Gastrocnemius medialis (tissue), 4 donors: Measurements from ENCODE around the gene SMAD6. TPM values are rescaled to one million over a fixed set of nuclear protein-coding genes. Genes with fewer than 3 reads are reported as not detected.

Experiments
- ATAC-seq, 2 donors: fragments of 150-250 bp; one replicate each; pipeline ENCODE4 v1.9.1; 2016
- DNase-seq, 2 donors: peaks; one replicate each; pipeline ENCODE4 v3.0.0-alpha.2; 2019
- H3K27ac ChIP-seq, 4 donors: fragments of 200-600 bp; sonication (generic); 1 replicate in 1 of 4; 2 replicates in 3 of 4; pipeline ENCODE4 v1.5.1; 2016 to 2018; ENCODE audit warnings: mild to moderate bottlenecking in 2 of 4, moderate library complexity in 1 of 4
- H3K27me3 ChIP-seq, 3 donors: fragments of 200-600 bp; sonication (generic) in 2 of 3; 1 replicate in 1 of 3; 2 replicates in 2 of 3; pipeline versions ENCODE4 v1.5.1 to v1.6.0; 2016 to 2019; ENCODE audit warnings: mild to moderate bottlenecking in 1 of 3, moderate library complexity in 1 of 3
- H3K36me3 ChIP-seq, 2 donors: fragments of 200-600 bp; sonication (generic) in 1 of 2; one replicate each; pipeline ENCODE4 v1.5.1; 2017 to 2018
- H3K4me1 ChIP-seq, 2 donors: fragments of 200-600 bp; sonication (generic) in 1 of 2; one replicate each; pipeline ENCODE4 v1.5.1; 2016 to 2017; ENCODE audit warnings: mild to moderate bottlenecking in 2 of 2
- H3K4me3 ChIP-seq, 4 donors: fragments of 200-600 bp; sonication (generic) in 3 of 4; 1 replicate in 1 of 4; 2 replicates in 3 of 4; pipeline ENCODE4 v1.5.1; 2016 to 2019; ENCODE audit warnings: mild to moderate bottlenecking in 2 of 4
- H3K9me3 ChIP-seq, 3 donors: fragments of 200-600 bp; sonication (generic) in 2 of 3; 1 replicate in 1 of 3; 2 replicates in 2 of 3; pipeline ENCODE4 v1.5.1; 2016 to 2019
- POLR2A ChIP-seq, 2 donors: fragments of 450-650 bp; IDR thresholded peaks; one replicate each; pipeline ENCODE4 v1.6.1; 2017; ENCODE audit warnings: antibody characterized with exemption in 2 of 2, mild to moderate bottlenecking in 2 of 2, moderate library complexity in 2 of 2
- in situ Hi-C, 4 donors: fragments of 200-750 bp; cut with MboI; loops; one replicate each; pipeline versions ENCODE4 v1.15.0 to v1.8.0; 2017; ENCODE audit warnings: low sequenced_read_pairs in 4 of 4
- intact Hi-C: fragments of 100-400 bp; cut with DNase I; formaldehyde crosslinking; loops from one replicate; pipeline ENCODE4 v1.15.1; 2023; ENCODE audit warnings: low total_unique reads
- total RNA-seq, 4 donors: library from RNA; depleted of rRNA; stranded (reverse); fragments of >200 nt; gene quantifications; one replicate each; pipeline versions ENCODE4 v1.1.0 to v1.2.3, GENCODE V29; 2016
- TF ChIP-seq, protein P1 (sequence below), 5 experiments: fragments of 450-650 bp in 3 of 5; fragments of 200-600 bp in 2 of 5; sonication (generic) in 2 of 5; IDR thresholded peaks in 4 of 5; conservative IDR thresholded peaks in 1 of 5; 1 replicate in 4 of 5; 2 replicates in 1 of 5; pipeline ENCODE4 v1.5.1; 2016 to 2019; ENCODE audit warnings: antibody characterized with exemption in 5 of 5, mild to moderate bottlenecking in 3 of 5, moderate library complexity in 3 of 5

Gene SMAD6
- total RNA-seq, 4 donors from 2014 or later = 2.2 to 3.7 (median 2.4) TPM

DNA sequence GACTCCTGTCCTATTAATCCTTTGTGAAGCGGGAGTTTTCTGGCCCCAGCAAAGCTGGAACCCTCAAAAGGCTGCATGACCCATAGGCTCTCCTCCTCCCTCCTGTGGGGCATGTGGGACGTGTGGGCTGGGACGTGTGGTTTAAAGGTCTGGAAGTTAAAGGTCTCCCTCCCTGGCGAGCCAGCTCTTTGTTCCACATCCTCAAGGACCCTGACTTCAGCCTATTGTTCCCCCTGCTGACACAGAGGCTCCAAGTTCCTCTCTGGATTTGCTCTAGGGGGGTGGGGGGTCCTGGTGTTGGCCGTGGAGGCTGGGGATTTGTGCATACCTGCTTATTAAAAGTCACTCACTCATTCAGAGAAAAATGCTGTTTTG, 44.2 kb downstream of the SMAD6 start:
- no peaks in the 10 kb centered on the region for H3K27me3 ChIP-seq
- no peaks in the 10 kb centered on the region for H3K36me3 ChIP-seq
- no peak for ATAC-seq
- H3K27ac ChIP-seq = no peak overlapping the region
- no peaks in the 10 kb centered on the region for H3K9me3 ChIP-seq
- TF ChIP-seq, protein P1, sequence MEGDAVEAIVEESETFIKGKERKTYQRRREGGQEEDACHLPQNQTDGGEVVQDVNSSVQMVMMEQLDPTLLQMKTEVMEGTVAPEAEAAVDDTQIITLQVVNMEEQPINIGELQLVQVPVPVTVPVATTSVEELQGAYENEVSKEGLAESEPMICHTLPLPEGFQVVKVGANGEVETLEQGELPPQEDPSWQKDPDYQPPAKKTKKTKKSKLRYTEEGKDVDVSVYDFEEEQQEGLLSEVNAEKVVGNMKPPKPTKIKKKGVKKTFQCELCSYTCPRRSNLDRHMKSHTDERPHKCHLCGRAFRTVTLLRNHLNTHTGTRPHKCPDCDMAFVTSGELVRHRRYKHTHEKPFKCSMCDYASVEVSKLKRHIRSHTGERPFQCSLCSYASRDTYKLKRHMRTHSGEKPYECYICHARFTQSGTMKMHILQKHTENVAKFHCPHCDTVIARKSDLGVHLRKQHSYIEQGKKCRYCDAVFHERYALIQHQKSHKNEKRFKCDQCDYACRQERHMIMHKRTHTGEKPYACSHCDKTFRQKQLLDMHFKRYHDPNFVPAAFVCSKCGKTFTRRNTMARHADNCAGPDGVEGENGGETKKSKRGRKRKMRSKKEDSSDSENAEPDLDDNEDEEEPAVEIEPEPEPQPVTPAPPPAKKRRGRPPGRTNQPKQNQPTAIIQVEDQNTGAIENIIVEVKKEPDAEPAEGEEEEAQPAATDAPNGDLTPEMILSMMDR (IDR thresholded peaks at IDR 0.05 in 4 of 5, conservative IDR thresholded peaks at IDR 0.05 in 1 of 5) = no peak
- TF ChIP-seq POLR2A (IDR thresholded peaks at IDR 0.05) = no peak
- H3K4me3 ChIP-seq = no peak overlapping the region
- in situ Hi-C loops = no loop called here
- intact Hi-C loops = no loop called here
- DNase-seq = no peak
- H3K4me1 ChIP-seq = peaks cover 3 to 11% of the 10 kb centered on the region in 2 donors

DNA sequence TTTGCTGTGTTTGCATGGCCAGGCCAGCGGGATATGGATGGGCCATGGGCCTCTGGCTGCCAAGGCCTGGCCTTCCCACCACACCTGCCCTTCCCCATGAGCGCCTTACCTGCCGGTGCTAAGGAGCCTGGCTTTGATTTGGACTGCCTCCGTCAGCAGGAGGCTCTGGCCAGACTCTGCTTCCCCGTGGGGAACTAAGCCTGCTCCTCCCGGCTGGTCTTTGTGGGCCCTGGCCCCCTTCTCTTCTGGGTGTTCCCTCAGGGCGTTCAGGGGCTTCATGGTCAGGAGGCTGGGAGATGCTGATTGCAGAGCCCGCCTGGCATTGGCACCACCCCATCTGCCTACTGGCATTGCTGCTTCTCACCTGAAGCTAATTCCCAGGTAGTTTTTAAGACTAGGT, 45.2 kb downstream of the SMAD6 start:
- Histone ChIP-seq H3K9me3 (no peaks in the 10 kb centered on the region), H3K4me3 (no peak overlapping the region), H3K4me1 (peaks cover 8 to 11% of the 10 kb centered on the region in 2 donors), H3K36me3 (no peaks in the 10 kb centered on the region), H3K27ac (no peak overlapping the region), H3K27me3 (no peaks in the 10 kb centered on the region)
- ATAC-seq (no peak), DNase-seq (no peak)
- in situ Hi-C loops = no loop called here
- intact Hi-C loops = no loop called here
- no peak for TF ChIP-seq POLR2A (IDR thresholded peaks at IDR 0.05)
- TF ChIP-seq, protein P1 (IDR thresholded peaks at IDR 0.05 in 4 of 5, conservative IDR thresholded peaks at IDR 0.05 in 1 of 5) = no peak

DNA sequence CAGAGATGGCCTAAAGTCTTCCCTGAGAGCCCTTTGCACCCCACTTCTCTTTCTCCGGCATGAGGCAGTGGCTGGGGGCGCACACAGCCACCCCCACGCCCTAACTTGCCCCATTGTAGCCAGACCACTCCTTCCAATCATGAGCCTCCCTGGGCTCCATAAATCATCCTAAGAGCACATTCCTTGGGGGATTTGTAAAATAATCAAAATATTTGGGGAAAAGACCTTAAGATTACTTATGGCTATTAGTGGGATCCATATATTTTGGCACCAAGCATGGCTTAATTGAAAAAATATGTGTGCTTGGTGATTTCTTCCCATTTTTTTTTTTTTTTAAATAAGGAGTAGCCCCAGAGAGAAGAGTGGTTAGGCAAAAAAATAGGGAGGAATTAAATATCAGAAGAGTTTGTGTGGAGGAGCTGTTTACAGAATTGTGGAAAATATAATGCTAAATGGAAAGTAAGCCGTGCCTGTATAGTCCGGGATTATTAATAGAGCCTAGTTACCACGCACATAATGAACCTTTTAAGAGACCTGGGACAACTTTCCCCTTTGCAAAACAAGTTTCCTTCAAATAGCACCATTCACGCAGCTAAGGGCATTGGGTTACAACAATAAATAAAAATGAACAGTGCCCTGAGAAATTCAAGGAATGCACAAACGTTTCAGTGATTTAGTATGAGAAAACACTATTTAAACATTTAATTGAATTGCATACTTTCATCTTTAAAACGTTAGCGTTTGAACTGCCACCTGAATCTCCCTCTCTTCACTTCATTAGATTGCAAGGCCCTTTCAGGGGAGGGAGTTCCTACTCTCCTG, 46.1 kb downstream of the SMAD6 start:
- Histone ChIP-seq H3K4me1 (peaks cover 8 to 11% of the 10 kb centered on the region in 2 donors), H3K36me3 (no peaks in the 10 kb centered on the region), H3K27me3 (no peaks in the 10 kb centered on the region), H3K27ac (no peak overlapping the region), H3K4me3 (no peak overlapping the region), H3K9me3 (no peaks in the 10 kb centered on the region)
- in situ Hi-C loops (no loop called here), intact Hi-C loops (no loop called here)
- TF ChIP-seq, protein P1 (IDR thresholded peaks at IDR 0.05 in 4 of 5, conservative IDR thresholded peaks at IDR 0.05 in 1 of 5) = no peak
- TF ChIP-seq POLR2A (IDR thresholded peaks at IDR 0.05) = no peak
- DNase-seq = no peak
- ATAC-seq = no peak

DNA sequence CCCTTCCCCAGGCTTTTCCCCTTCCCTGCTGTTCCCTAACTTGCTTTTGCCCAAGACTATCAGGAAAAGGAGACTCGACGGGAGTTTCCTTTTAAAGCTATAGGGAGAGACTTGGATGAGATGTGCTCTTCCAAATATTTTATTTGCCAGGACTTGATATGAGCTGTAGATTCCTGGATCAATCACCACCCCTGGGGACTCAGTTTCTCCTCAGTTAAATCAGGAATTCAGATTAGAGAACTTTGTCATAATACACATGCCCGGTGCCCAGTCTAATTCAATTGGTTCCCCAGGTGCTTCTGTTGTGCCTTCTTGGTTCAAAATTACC, 46.6 kb downstream of the SMAD6 start:
- in situ Hi-C loops = no loop called here
- no peak for ATAC-seq
- Histone ChIP-seq H3K4me3 (no peak overlapping the region), H3K27ac (no peak overlapping the region), H3K4me1 (peaks cover 8 to 11% of the 10 kb centered on the region in 2 donors), H3K36me3 (no peaks in the 10 kb centered on the region), H3K9me3 (no peaks in the 10 kb centered on the region), H3K27me3 (no peaks in the 10 kb centered on the region)
- intact Hi-C loops = no loop called here
- no peak for DNase-seq
- TF ChIP-seq POLR2A (IDR thresholded peaks at IDR 0.05) = no peak
- TF ChIP-seq, protein P1 (IDR thresholded peaks at IDR 0.05 in 4 of 5, conservative IDR thresholded peaks at IDR 0.05 in 1 of 5) = no peak
